ENCODE data around the gene NEB.

DNA sequence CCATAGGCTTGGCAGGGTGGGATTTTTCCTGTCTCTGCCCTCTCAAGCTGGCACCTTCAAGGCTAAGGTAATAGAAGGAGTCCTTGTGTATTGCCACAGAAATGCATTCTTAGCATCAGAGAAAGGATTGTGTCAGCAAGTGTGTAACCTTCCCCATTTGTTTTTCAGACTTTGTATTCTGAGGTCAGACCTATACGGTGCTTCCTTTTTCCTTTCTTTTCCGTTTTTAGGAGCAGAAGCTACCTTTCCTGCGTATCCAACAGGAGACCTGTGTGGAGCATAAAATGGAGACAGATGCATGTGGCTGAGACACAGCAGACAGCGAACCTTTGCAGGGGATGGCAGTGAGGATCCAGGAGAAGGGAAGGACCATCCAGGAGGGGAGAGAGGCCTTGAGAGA, 47.4 kb upstream of the NEB start:
- TF ChIP-seq POLR2A (IDR thresholded peaks at IDR 0.05), result no peak
- TF ChIP-seq, protein P1, sequence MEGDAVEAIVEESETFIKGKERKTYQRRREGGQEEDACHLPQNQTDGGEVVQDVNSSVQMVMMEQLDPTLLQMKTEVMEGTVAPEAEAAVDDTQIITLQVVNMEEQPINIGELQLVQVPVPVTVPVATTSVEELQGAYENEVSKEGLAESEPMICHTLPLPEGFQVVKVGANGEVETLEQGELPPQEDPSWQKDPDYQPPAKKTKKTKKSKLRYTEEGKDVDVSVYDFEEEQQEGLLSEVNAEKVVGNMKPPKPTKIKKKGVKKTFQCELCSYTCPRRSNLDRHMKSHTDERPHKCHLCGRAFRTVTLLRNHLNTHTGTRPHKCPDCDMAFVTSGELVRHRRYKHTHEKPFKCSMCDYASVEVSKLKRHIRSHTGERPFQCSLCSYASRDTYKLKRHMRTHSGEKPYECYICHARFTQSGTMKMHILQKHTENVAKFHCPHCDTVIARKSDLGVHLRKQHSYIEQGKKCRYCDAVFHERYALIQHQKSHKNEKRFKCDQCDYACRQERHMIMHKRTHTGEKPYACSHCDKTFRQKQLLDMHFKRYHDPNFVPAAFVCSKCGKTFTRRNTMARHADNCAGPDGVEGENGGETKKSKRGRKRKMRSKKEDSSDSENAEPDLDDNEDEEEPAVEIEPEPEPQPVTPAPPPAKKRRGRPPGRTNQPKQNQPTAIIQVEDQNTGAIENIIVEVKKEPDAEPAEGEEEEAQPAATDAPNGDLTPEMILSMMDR (IDR thresholded peaks at IDR 0.05), result no peak
